Activated T-cell treated with anti-CD3 and anti-CD28 coated beads for 48 hours (primary cell): Measurements from ENCODE around the gene TBPL2.
"Not testable (repeated sequence)": the region's sequence is repeated elsewhere in the genome, so short reads cannot be mapped to it uniquely, and the experiment has no call there.

Source experiments
- DNase-seq: peaks from one replicate; pipeline ENCODE4 v3.0.0-alpha.2; 2020; ENCODE audit warnings: low read depth

TBPL2 gene

DNA sequence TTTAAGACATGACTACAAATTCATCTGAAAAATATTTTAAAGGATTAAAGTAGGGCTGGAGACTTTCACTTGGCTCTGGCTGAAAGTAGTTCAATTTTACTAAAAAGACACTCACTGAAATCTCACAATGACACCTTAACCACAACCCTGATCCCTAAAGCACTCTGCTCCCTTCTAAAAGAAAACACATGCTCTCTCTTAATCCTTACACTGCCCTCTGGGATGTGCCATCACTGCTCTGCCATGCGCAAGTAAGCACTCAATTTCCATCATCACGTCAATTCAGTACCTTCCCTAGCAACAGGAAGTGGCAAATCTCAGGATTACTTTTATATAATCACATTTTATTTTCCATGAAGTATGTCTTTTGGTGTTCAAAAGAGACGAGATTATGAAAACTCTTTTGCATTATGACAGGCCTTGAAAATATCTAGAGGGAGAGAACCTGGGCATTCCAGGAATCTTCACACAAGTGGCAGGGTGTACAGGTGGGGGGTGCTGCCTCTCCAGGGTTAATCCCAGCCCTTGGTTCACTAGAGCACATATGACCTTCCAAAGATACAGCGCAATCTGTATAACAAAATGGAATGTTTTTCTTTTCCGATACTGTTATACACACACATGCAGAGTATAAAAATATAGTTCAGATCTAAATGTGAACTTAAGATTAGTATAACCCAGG is 36.1 kb downstream of the TBPL2 start:
- no peak for DNase-seq

DNA sequence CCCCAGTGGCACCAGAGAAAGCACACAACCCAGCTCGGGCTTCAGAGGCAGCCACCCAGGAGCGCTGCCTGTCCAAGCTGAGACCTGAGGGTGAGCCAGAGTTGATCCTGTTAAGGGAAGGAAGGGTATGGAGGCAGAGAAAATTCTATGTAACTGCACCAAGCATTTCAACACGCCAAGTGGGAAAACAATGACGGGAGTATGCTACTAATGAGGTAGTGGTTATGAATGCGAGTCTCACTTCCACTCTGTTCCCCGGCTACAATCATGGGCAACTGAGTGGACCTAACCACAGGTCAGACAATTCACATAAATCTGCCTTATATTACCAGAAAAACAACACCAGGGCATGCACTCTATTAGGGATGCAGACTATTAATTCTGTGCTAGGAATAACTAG is 38.7 kb downstream of the TBPL2 start:
- no peak for DNase-seq

DNA sequence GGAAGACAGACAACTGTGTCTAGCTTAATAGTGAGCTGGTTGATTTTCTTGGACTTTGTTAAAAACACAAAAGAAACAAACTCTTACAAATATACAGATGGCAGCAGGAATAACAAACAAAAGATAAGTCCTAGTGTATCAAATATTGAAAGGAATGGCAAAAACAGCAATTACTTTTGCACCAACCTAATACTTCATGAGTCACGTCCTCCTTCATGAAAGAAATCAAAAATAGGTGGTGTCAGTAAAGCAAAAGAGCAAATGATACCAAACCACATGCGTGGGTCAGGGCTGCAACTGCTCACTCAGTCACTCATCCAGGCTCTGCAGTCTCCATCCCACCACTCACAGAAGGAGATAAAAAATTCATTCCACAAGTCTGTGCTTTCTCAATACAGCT is 40.6 kb downstream of the TBPL2 start:
- DNase-seq = no peak

GRCh38 chr14:55399183-55399582 is 41.2 kb downstream of the TBPL2 start:
- DNase-seq = no peak

GRCh38 chr14:55398679-55399078 is 41.7 kb downstream of the TBPL2 start:
- DNase-seq = no peak

- no peak for DNase-seq
Observed at GRCh38 chr14:55389330-55389729, 51.1 kb downstream of the TBPL2 start.

GRCh38 chr14:55388160-55388559 is 52.3 kb downstream of the TBPL2 start:
- no peak for DNase-seq

- DNase-seq = no peak
Observed at GRCh38 chr14:55387121-55387520, 53.3 kb downstream of the TBPL2 start.

GRCh38 chr14:55386037-55386808 is 54.2 kb downstream of the TBPL2 start:
- no peak for DNase-seq

GRCh38 chr14:55384536-55384935 is 55.9 kb downstream of the TBPL2 start:
- no peak for DNase-seq

DNA sequence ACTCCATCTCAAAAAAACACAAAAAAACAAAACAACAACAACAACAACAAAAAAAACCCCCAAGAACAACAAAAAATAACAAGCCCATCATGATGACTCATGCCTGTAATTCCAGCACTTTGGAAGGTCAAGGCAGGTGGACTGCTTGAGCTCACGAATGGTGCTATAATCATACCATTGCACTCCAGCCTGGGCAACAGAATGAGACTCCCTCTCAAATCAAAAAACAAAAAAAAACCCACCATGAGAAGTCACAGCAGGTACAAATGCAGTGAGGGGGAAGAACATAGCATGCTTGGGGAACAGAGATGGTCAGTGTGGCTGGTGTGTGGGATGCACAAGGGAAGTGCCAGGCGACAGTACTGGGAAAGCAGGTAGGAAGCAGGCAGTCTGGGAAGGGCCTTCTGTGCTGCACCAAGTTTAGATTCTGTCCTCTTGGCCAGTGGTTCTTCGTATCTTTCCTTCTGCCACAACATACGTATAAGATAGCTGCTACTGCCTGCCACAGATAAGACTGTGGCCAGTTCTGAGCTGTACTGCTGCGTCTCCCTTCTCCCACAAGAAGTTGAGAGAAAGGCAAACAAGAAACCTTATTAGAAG is 56.8 kb downstream of the TBPL2 start:
- no peak for DNase-seq

DNA sequence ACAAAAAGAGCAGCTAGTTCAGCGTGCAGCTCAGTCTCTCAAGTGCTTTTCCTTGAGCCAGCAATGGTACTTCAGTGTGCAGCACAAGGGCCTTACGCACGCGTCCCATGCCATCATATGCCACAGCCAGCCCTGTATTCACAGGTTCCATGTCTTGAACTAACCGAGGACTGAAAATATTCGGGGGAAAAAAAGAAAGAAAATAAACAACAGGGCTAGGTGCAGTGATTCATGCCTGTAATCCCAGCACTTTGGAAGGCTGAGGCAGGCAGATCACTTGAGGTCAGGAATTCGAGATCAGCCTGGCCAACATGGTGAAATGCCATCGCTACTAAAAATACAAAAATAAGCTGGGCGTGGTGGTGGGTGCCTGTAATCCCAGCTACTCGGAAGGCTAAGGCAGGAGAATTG is 57.4 kb downstream of the TBPL2 start:
- not testable (repeated sequence) for DNase-seq

- DNase-seq = no peak
Observed at GRCh38 chr14:55382483-55382882, 57.9 kb downstream of the TBPL2 start.

DNA sequence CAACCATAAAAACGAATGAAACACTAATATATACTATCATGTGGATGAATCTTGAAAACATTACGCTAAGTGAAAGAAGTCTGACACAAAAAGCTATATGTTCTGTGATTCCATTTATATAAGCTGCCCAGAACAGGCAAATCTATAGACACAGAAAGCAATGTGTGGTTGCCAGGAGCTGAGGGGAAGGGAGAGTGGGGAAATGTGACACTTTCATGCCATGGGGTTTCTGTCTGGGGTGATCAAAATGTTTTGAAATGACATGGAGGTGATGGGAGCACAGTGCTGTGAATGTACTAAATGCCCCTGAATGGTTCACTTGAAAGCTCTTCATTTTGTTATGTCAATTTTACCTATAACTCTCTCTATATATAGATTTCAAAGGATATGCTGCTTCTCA is 58.9 kb downstream of the TBPL2 start:
- no peak for DNase-seq

DNA sequence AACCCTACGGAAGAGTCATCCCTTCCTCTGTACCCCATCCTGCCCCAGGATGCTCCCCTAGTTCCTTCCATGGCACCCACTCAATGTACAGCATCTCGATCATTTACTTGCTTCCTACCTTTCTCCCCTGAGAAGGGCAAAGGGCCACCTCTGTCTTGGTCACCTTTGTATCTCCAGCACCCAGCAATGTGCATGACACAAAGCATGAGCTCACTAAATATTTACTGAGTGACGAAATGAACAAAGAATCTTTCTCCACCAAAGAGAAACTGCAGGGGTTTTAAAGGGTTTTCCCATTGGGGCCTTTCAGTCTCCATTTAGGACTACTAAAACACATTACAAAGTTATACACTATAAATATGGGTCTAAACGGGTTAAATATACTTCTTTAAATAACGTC is 59.4 kb downstream of the TBPL2 start:
- DNase-seq = no peak

DNA sequence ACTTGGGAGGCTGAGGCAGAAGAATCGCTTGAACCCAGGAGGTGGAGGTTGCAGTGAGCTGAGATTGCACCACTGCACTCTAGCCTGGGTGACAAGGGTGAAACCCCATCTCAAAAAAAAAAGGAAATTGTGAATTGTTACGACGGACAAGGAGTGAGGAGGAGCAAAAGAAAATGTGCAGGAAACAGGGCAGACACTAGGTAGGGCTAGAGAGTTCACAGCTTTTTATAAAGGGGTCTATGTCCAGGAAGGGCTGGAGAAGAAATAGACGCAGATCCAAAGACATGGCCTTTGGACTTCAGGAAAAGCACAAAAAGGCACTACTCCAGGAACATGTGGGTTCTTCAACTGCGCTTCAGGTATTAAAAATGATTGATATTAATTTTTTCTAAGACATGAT is 63.2 kb downstream of the TBPL2 start:
- DNase-seq = no peak

DNA sequence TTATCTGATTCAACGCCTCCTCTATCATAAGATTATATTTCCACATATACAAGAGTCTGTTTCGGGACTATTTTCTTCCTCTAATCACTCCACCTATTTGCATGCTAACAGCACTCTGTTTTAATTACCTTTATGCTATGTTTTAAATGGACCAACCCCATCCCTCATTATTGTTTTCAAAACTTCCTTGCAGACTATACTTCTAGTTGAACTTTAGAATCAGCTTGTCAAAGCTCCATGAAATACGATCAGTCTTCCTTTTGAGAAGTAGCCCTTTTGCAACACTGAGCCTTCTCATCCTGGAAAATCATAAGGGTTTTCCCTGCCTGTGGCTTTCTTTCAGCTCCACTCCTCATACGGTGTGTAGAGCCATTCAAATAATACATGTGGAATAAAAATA is 65.6 kb downstream of the TBPL2 start:
- no peak for DNase-seq

DNA sequence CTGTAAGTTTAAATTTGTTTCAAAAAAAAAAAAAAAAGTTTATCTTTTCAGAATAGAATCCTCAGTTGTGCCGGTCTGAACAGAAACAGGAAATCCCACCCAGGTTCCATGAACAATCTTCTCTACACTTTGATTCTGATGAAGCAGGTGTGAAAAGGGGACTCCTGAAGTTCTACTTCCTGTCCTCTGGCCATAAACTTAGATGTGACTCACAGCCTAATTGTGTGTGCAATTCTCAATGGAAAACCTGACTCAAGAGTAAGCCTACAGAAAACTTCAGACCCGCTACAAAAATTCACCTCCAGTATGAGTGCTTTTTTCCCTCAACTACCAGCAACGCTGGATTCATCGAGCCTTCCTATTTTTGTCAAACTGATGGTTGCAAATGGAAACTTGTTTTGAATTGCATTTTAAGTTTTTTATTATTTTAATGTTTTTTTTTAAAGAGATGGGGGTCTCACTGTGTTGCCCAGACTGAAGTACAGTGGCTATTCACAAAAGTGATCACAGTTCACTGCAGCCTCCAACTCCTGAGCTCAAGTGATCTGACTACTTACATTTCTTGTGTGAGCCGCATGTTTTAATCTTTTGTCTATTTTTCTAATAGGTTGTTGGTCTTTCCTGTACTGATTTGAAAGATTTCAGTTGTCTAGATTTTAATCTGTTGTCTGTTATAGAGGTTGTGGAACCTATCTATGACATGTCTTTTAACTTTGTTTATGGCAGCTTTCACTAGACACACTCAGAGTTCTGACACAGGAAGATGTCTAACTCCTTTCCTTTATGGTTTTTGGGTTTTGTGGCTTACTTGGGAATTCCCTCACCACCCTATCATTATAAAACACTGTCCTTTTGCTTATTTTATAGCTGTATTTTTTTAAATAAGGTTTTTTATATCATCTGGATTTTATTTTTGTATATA is 66.4 kb downstream of the TBPL2 start:
- no peak for DNase-seq

DNA sequence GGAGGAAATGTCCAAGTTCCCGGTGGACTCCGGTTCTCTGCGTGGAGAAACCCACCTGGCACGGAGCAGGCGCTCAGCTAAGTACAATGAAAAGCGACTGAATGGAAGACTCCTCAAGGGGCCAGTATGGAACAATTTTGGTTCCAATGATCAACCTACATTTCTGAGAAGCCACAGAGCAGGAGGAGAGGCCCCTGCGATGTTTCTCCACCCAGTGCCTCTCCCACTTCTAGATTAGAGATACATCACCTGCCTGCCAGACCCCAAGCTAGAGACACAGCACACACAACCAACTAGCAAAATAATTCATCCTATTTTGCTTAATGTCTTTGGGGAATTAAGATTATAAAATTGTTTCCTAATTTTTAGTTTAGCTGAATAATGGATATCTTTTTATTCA is 67.6 kb downstream of the TBPL2 start:
- no peak for DNase-seq

- DNase-seq = no peak
Observed at GRCh38 chr14:55372423-55372822, 68.0 kb downstream of the TBPL2 start.

GRCh38 chr14:55370883-55371455 is 69.4 kb downstream of the TBPL2 start:
- DNase-seq = no peak

GRCh38 chr14:55366271-55366670 is 74.1 kb downstream of the TBPL2 start:
- DNase-seq = no peak
